GM20000 (cell line): Measurements from ENCODE around the gene EXOC4.

Source experiments
- DNase-seq: peaks from one replicate; pipeline ENCODE4 v3.0.0; 2012; ENCODE audit warnings: low spot score
- CTCF ChIP-seq: IDR thresholded peaks from 2 replicates; pipeline ENCODE4 v1.5.1; 2012; ENCODE audit warnings: mild to moderate bottlenecking, control low read depth; ENCODE audit errors: extremely low read depth, missing control alignments

EXOC4 gene

GRCh38 chr7:133807624-133808492 lies 555.0 kb downstream of the EXOC4 start:
- no peak for TF ChIP-seq CTCF
- DNase-seq: no peak

GRCh38 chr7:133808493-133808866 lies 555.6 kb downstream of the EXOC4 start:
- no peak for TF ChIP-seq CTCF
- no peak for DNase-seq

GRCh38 chr7:133812877-133813276 lies 560.0 kb downstream of the EXOC4 start:
- no peak for DNase-seq
- no peak for TF ChIP-seq CTCF

GRCh38 chr7:133815611-133816210 lies 562.8 kb downstream of the EXOC4 start:
- TF ChIP-seq CTCF: no peak
- DNase-seq: no peak

- no peak for TF ChIP-seq CTCF
- no peak for DNase-seq
These were observed 566.8 kb downstream of the EXOC4 start for GRCh38 chr7:133819695-133820094.

GRCh38 chr7:133820584-133820983 lies 567.7 kb downstream of the EXOC4 start:
- no peak for TF ChIP-seq CTCF
- no peak for DNase-seq

GRCh38 chr7:133821171-133821570 lies 568.3 kb downstream of the EXOC4 start:
- no peak for TF ChIP-seq CTCF

More at GRCh38 chr7:133821171-133821570, 568.3 kb downstream of the EXOC4 start:
- DNase-seq: no peak
